Measurements from ENCODE around the gene LDLRAP1. TPM values are rescaled to one million over a fixed set of nuclear protein-coding genes. Genes with fewer than 3 reads are reported as not detected.

The LDLRAP1 gene
- total RNA-seq, 1 donor from 2014 or later, result 14.4 TPM

GRCh38 chr1:25568834-25569596, 25.6 kb downstream of the LDLRAP1 start:
- DNase-seq (ENCODE audit: low spot score), result no peak

GRCh38 chr1:25569597-25570396, 26.4 kb downstream of the LDLRAP1 start:
- intact Hi-C loops (cut with DNase I), result no loop called here
- no peak for DNase-seq (ENCODE audit: low spot score)

More at GRCh38 chr1:25568834-25569596, 25.6 kb downstream of the LDLRAP1 start:
- intact Hi-C loops (cut with DNase I), result no loop called here

DNA sequence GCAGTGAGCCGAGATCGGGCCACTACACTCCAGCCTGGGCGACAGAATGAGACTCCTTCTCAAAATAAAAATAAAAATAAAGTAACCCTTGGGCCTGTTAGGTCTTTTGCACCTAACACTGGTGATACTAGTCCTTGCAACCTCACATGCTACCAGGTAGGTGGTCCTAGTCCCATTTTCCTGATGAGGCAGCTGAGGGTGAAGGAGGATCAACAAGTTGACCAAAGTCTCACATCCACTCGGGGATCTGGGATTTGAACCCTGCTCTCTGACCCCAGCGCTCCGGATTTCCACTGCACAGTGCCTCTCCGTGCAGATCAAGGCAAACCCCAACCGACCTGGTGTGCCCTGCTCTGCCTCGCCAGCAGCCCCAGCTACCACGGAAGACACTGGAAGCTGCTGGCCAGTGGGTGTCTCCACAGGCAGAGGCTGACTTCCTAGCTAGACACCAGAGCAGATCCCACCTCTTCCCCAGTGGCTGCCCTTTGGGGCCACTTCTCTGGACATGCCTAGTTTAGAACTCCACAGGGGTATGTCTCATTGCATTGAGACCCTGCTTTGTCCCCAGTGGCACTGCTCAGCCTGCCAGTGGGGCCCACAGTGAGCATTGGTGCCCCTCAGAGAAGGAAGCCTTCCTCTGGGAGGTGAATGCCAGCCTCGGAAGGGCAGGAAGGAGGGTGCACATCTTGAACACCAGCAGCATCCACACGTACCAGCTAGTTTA, 27.6 kb downstream of the LDLRAP1 start:
- intact Hi-C loops (cut with DNase I), result no loop called here
- no peak for DNase-seq (ENCODE audit: low spot score)

GRCh38 chr1:25571522-25571970, 28.1 kb downstream of the LDLRAP1 start:
- intact Hi-C loops (cut with DNase I), result no loop called here
- DNase-seq (ENCODE audit: low spot score), result no peak

- intact Hi-C loops (cut with DNase I), result no loop called here
- DNase-seq (ENCODE audit: low spot score), result no peak
Observed at GRCh38 chr1:25572107-25572506, 28.7 kb downstream of the LDLRAP1 start.

- intact Hi-C loops (cut with DNase I), result no loop called here
- no peak for DNase-seq (ENCODE audit: low spot score)
Observed at GRCh38 chr1:25572708-25573590, 29.5 kb downstream of the LDLRAP1 start.

GRCh38 chr1:25573591-25573930, 30.2 kb downstream of the LDLRAP1 start:
- DNase-seq (ENCODE audit: low spot score), result no peak
- intact Hi-C loops (cut with DNase I), result no loop called here

GRCh38 chr1:25573961-25574360, 30.6 kb downstream of the LDLRAP1 start:
- intact Hi-C loops (cut with DNase I), result no loop called here
- no peak for DNase-seq (ENCODE audit: low spot score)

DNA sequence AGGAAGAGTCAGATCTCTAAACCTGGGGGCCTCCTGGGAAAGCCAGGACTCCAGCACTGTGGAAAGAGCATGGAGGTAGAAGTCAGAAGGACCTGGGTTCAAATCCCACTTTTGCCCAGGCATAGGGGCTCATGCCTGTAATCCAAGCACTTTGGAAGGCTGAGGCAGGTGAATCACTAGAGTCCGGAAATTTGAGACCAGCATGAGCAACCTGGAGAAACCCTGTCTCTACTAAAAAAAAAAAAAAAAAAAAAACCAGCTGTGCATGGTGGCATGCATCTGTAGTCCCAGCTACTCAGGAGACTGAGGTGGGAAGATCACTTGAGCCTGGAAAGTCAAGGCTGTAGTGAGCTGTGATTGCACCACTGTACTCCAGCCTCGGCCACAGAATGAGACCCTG, 31.8 kb downstream of the LDLRAP1 start:
- no peak for DNase-seq (ENCODE audit: low spot score)
- intact Hi-C loops (cut with DNase I), result no loop called here

DNA sequence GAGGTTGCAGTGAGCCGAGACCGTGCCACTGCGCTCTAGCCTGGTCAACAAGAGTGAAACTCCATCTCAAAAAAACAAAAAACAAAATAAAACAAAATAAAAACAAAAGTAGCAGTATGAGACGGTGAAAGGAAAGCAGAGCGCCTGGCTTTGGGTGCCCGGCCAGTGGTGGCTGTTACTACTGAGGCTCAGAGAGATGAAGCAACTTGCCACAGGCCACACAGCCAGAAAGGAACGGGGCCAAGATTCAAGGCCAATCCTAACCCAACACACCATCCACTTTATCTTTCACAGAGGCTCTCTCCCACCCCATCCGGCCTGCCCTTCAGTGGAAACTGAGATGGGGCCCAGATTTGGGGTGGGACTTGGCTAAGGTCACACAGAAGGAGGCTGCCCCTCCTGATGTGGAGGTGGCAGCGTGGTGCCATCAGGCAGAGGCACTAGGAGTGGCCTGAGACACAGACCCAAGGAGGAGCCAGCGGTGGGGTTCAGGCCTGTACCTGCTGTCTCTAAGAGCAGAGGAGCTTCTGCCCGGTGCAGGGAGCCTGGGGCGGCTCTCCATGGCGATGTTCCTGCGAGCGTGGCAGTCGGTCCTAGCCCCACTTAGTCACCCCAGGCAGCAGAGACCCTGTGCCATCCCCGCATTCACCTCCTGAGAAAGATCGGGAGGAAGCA, 33.2 kb downstream of the LDLRAP1 start:
- DNase-seq (ENCODE audit: low spot score), result no peak
- intact Hi-C loops (cut with DNase I), result no loop called here

DNA sequence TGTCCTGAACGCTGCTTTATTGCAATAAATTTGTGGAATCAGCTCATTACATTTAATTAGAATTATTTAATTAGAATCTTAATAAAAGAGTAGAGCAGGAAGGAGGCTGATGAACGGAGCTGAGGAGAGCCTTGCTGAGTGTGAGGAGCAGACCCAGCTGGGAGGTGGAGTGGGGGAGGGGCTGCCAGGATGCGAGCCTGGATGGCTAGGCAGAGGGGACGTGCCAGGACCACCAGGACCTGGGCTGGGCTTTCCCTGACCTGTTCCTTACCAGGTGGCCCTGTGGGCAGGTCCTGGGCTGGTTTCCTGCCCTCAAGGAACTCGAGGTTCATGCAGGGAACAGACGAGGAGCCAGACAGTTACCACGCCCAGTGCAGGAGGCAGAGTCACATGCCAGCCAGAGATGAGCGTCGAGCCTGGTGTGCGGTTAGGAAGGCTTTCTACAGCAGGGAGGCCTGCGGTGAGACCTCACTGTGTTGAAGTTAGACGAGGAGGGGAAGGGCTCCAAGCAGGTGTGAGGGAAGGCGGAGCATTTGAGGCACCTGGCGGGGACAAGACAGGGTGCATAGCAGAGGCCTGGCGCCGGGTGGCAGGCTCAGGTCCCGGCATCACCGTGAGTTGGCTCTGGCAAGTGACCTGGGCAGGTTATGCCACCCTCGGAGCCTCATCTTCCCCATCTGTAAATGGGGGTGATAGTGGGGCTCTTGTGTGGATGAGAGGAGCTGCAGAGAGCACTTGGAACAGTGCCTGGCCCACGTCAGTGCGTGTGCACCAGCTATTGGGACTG, 33.9 kb downstream of the LDLRAP1 start:
- no peak for DNase-seq (ENCODE audit: low spot score)
- intact Hi-C loops (cut with DNase I), result no loop called here

DNA sequence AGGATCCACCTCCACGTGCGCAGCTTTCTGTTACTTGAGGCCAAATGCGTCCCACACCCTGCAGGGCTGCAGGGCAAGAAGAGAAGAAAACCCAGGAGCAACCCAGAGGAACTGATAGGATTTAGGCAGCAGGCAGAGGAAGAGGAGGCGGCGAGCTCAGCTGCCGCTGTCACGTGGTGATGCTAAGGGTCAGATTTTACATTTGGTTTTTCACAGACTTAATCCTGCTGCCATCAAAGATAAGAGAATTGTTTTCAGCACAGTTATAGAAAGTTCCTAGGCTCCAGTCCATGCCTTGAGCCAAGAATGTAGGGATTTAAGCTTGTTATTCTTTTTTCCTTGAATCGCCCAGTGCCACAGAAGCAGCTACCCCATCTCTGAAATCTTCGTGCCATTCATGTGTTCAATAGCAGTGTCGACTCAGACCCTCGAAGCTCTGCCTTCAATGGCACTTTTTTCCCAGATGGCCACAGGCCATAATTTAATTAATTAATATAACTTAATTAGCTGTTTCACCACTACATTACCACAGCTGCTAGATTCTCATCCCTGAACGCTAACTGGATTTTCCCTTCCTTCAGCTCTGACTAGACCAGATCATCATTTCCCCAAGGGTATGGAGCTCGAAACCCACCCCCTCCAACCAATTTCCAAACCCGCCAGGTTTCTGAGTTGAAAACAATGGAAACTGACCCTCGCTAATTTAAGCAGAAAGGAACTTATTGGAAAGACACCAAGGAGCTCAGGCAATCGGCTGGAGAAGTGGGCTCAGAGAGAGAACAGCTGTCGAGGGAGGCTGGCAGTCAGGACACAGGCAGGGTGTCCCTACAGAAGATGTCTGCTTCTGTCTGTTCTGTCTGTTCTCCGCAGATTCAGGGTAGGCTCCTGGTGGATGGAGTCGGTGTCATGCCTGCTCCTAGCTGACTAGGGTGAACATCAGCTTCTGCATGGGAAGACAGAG, 36.2 kb downstream of the LDLRAP1 start:
- no peak for DNase-seq (ENCODE audit: low spot score)
- intact Hi-C loops (cut with DNase I), result no loop called here

- intact Hi-C loops (cut with DNase I), result no loop called here
- no peak for DNase-seq (ENCODE audit: low spot score)
Observed at GRCh38 chr1:25580927-25581326, 37.5 kb downstream of the LDLRAP1 start.

- no peak for DNase-seq (ENCODE audit: low spot score)
Observed at GRCh38 chr1:25581764-25582163, 38.4 kb downstream of the LDLRAP1 start.

DNA sequence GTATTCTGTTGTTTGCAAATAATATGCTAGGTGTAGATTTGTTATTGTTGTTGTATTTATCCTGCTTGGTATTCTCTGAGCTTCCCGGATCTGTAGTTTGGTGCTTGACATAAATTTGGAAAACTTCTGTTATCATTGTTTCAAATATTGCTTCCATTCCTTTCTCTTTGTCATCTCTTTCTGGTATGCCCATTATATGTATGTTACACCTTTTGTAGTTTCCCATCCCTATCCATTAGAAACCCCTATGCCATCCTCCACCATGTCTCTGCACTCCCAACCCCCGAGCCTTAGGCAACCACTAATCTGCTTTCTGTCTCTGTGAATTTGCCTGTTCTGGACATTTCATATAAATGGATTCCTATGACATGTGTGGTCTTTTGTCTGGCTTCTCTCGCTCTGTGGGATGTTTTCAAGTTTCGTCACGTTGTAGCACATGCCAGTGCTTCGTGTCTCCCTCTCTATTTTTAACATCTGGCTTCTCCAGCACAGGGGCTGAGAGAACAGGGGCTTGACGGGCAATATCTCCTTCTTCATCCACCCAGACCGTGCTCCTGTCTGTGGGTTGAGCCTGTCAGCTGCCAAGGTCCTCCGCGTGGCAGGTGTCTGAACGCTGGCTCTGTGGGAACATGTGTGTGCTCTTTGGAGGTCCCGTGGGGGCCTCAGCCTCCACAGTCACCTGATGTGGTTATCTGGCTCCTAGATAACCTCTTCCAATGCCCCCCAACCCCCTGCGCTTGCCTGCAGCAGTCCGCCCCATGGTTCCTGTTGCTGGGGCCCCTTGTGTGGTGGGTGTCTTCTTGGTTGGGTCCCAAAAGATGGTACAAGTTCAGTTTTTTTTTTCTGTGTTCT, 40.3 kb downstream of the LDLRAP1 start:
- intact Hi-C loops (cut with DNase I), result no loop called here
- DNase-seq (ENCODE audit: low spot score), result no peak

More at GRCh38 chr1:25581764-25582163, 38.4 kb downstream of the LDLRAP1 start:
- intact Hi-C loops (cut with DNase I), result no loop called here

- intact Hi-C loops (cut with DNase I), result no loop called here
- no peak for DNase-seq (ENCODE audit: low spot score)
Observed at GRCh38 chr1:25586181-25586588, 42.8 kb downstream of the LDLRAP1 start.

Measured in cardiac septum (tissue), 1 donor.